Limb (tissue), 2 donors: Measurements from ENCODE around the gene LRGUK.

Experiments
- DNase-seq, 2 donors: peaks; one replicate each; pipeline ENCODE4 v3.0.0-alpha.2; 2016; ENCODE audit errors: extremely low spot score in 2 of 2

LRGUK gene

DNA sequence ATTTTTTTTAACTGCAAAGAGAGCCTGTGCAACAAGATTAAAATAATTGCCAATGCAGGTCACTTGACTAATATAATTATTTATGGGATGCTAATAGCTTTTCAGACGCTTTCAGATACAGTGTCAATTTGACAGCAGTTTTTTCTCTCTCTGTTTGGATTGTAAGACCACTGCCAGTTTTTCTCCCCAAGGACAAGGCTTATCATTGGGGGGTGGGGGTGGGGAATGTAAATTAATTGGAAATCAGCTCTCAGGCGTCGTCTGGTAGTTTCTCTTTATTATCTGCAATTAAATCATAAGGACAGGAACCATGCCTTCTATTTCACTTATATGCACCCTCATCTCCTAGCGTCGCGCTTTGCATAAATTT lies 559 bp upstream of the LRGUK start:
- no peak for DNase-seq

DNA sequence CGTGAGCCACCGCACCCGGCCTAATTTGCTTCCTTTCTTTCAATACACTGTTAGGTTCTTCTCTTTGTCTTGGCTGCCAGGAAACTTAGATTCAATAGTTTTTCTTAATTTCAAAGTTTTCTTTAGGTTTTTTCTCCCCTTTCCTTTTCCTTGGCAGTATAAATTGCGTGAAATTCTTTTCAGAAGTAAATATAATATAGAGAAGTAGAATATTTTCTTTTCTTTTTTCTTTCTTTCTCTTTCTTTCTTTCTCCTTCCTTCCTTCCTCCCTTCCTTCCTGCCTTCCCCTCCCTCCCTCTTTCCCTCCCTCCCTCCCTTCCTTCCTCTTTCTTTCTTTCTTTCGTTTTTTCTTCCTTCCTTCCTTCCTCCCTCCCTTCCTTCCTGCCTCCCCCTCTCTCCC lies 1.7 kb downstream of the LRGUK start:
- DNase-seq, result no peak

DNA sequence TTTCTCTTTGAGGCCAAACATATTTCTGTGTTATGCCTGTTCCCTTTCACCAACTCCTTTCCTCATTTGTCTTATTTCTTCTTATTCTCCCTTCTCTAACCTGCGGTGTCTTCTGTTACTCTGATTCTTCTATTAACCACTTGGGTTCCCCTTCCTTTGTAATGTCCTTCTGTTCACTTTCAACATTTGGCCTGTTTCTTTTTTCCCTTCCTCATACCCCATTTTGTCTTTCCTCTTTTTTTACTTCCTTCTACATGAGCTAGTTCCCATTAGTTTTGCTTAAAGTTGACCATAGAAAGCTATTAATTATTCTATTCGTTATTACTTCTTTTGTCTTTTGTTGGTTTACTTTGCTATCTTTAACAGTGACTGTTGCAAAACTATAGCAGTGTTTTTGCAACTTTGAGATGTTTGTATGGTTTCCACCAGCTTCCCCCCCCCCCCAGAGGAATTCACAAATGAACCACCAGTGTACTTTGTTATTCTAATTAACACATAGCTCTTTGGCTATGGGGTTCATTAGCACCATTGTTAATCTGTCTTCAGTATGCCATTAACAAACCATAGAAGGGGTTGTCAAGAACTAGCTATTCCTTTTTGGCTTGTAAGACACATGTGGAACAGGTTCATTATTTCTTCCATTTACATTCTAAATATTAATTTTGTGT lies 2.9 kb downstream of the LRGUK start:
- no peak for DNase-seq

DNA sequence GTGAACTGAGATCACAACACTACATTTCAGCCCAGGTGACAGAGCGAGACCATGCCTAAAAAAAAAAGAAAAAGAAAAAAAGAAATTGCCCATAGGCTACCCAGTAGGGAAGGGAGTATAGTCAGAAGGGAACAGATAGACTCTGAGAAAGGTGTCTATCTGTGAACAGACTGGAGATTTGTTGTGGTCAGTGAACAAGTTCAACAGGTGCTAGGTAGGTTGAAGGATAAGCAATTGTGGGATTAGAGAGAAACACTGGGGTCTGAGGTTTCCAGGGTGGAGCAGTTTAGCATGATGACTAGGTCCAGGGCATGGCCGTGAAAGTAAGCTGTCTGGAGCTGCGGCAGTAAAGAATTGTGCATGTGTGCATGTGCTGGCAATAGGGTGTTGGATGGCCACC lies 6.9 kb downstream of the LRGUK start:
- no peak for DNase-seq

DNA sequence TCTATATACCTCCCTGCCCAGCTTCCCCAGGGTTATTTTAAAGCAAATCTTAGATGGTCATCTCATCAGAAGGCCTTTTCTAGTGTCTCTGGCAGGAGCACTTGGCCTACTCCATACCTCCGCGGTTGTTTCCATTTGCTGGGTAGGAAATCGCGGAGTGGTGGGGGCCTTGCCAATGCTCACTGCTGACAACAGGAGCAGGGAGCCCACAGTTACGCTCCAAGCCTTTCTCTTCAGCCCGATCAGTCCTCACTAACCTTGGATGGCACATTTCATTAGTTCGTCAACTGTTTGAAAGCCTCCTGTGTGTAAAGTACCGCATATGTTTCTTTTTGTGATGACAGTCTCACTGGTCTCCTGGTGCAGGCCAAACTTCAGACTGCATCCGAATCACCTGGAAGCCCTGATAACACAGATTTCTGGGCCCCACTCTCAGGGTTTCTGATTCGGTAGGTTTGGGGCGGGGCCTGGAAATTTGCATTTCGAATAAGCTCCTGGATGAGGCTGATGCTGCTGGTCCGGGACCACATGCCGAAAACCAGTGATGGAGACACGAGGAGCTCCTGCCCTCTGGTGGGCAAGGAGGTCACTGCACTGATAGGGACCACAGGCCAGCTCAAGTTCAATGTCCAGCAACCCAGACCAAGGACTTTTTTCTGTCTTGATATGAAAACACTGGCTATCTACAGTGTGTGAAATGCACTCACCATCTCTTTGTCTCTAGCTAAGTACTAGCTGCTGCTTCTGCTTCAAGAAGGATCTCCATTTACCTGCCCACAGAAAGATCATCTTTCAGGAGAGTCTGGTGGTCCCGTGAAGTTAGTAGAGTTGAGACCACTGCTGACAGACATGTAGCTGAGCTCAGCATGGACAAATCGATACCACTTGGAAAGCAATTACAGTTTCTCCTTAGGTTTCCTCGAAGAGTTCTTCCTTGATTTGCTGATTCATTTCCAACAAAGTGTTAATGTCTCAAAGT lies 14.0 kb downstream of the LRGUK start:
- DNase-seq, result peak; percentile 43 to 80

DNA sequence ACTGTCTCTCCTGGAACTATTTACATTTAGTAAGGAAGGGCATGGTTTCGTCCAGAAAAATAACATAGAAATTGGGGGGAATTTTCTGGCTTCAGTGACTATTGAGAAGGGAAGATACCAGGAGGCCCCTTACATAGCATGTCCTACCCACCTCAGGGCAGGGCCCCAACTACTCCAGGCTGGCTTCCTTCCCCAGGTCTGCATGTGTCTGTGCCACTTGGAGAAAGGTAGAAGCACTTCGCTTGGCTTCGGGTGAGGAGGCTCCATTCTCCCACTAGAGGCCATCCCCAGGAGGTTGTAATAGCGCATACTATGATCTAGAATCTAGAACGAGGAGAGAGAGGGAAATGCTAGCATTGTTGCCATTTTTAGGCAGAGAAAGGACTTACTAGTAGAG lies 14.7 kb downstream of the LRGUK start:
- no peak for DNase-seq

DNA sequence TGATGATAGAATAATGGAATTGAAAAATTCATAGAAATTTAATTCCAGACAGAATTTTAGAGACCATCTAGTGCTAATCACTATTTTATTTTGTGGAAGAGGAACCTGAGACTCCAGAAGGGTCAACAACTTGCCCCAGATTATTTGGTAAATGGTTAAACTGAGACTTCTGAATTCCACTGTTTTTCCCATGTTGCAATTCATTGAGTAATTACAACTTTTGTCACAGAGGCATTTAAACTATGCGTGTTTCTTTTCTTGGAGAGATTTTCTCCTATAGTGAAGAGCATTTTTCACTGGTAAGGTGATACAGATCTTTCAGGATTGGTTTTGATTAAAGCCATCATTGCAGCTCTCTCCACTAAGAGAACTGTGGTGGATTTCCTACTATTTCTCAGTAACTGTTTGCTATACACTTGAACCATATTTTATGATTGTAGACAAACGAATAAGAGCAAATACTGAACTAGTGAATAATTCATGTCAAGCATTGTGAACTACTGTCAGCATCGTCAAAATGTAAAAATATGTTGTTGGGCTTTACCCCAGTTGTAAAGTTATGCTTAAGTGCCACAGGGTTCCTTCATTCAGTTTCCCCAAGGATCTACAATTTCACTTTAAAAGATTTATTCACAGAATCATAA lies 26.5 kb downstream of the LRGUK start:
- no peak for DNase-seq

DNA sequence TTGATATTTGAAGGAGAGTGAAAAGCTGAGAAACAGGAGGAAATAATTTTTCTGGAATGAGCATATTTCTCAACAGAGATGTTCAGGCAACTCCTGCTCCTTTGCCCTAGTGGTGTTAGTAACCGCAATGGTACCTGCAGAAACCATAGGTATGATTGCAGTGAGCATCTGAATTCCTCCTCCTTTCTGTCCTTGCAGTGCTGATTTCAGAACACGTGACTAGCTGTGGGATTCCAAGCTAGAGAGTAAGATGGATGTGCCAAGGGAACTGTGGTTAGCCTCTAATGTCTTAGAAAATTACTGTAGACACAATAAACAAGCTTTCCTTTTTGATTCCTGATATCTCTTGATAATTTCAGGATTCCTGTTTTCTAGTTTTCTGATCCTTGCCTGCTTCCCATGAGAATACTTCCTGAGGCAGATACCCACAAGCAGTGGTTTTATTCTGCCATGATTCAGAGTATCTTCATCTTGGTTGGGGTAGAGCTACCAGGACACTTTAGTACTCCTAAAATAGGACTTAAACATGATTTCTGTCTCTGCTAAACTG lies 27.5 kb downstream of the LRGUK start:
- DNase-seq, result no peak

DNA sequence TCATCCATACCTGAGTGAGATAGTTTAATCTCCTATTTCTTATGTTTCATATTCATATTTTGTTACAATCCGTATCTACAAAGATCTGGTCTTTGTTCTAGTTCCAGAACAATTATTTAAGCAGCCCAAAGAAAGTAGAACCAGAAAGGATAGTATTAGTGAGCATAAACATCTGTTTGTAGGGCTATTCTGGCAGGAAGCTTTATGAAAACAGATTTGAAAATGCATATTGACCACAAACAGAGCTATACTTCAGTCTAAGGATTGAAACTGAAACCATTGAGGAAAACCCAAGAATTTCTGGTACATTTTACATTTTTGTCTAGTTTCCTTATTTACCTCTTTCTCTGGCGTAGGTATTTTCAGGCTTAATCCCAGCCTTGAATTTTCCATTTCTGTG lies 28.1 kb downstream of the LRGUK start:
- no peak for DNase-seq

DNA sequence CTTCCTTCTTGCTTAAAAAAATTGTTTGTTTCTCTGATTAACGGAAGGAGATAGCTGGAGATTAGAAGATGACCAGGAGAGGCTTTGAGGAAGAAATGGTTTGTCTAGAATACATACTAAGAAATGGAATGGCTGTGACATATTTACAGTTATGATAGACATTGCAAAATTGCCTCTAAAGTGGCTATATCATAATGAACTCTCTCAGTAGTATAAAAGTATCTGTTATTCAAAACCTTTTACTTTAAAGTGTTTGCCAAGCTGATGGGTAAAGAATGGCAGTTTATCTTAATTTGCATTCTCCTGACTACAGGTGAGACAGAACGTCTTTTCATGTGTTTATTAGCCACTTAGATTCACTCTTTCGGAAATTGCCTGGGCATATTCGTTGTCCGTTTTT lies 28.7 kb downstream of the LRGUK start:
- DNase-seq, result no peak

DNA sequence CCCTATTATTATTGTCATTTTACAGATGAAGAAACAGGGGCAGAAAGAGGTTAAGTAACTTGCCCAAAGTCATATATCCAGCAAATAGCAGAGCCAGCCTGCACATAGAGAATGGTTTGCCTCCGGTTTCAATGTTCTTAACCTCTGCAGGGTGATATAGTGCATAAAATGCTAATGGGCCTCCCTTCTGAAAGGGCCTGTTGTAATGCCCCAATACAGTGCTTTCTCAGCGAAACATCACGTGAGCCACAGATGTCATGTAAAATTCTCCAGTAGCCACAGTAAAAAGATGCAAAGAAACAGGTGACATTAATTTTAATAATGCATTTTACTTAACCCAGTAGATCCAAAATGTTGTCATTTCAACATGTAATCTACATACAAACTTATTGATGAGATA lies 38.1 kb downstream of the LRGUK start:
- DNase-seq, result no peak

DNA sequence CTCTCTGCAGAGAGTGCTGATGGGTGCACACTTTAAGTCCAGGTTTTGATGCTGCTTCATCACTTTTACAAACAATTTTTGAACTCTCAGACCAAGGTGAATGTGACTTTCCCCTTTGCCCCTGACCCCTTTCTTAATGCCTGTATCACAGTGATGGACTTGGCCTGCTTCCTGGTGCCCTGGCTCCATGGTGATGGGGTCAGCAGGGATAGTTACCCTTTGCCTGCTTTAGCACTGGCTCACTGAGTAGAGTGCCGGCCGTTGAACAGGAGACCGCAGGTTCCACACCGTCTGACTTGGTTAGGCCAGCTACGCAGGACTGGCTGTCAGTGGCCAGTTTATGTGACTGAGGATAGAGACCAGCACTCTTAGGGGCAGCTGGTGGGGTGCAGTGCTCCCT lies 40.1 kb downstream of the LRGUK start:
- DNase-seq, result no peak

DNA sequence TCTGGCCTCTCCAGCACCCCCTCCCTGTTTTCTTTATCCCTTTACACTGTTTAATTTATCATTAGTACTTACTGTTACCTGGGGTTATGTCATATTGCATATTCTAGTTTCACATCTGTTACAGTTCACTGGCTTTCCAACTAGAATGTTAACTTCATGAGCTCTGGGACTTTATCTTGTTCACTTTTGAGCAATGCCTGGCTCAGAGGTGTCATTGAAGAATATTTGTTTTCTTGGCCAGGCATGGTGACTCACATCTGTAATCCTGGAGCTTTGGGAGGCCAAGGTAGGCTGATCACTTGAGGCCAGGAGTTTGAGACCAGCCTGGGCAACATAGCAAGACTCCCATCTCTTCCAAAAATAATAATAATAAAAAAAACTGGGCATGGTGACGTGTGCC lies 40.7 kb downstream of the LRGUK start:
- no peak for DNase-seq

DNA sequence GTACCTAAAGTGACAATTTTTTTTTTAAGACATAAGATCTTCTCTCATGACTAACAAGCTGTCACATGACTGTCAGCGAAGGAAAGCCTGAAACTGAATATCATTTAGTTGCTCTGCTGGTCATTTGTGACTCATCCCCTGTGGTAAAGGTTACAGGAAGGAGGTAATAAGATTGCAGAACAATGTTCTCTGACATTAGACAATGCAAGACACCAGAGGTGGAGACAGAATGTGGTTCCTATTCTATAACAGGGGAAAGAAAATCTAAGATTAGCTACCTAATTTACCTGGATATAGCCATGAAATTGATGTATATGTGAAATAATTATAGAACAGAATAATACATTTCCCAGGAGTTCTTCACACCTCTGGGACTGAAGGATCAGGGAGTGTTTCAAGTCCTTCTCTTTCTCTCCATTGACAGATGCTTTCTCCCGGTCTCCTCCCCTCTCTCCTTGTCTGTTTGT lies 47.7 kb downstream of the LRGUK start:
- DNase-seq, result no peak

DNA sequence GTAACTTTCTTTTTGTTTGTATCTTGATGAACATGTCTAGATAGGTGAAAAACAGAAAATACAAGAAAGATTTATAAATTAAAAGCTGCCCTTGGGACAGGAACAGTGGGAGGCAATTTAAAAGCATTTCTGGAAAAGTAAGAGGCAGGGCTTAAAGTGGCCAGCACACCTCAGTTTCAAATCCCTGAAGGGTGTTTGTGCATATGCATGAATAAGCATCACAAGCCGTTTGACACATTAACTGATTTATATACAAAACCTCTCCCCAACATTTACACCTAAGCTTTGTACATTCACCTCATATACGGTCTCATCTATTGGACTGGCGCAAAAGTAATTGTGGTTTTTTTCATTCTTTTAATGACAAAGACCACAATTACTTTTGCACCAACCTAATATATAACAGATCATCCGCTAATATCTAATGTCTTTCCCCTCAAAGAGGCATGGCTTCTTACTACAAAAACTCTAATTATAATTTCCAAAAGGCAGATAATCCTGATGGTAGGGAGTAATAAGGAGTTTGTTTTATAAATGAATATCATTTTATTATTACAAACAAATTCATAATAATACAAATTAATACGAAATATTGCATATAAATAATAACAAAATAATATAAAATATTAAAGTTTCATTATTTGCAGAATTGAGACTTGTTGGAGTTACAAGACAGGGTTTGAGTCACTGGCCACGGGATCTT lies 48.3 kb downstream of the LRGUK start:
- no peak for DNase-seq

DNA sequence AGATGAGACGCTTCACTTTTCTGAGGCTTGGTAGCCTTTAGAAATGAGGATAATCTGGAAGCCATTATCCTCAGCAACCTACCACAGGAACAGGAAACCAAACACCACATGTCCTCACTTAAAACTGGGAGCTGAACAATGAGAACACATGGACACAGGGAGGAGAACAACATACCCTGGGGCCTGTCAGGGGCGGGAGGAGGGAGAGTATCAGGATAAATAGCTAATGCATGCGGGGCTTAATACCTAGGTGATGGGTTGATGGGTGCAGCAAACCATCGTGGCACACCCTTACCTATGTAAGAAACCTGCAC lies 48.9 kb downstream of the LRGUK start:
- no peak for DNase-seq

DNA sequence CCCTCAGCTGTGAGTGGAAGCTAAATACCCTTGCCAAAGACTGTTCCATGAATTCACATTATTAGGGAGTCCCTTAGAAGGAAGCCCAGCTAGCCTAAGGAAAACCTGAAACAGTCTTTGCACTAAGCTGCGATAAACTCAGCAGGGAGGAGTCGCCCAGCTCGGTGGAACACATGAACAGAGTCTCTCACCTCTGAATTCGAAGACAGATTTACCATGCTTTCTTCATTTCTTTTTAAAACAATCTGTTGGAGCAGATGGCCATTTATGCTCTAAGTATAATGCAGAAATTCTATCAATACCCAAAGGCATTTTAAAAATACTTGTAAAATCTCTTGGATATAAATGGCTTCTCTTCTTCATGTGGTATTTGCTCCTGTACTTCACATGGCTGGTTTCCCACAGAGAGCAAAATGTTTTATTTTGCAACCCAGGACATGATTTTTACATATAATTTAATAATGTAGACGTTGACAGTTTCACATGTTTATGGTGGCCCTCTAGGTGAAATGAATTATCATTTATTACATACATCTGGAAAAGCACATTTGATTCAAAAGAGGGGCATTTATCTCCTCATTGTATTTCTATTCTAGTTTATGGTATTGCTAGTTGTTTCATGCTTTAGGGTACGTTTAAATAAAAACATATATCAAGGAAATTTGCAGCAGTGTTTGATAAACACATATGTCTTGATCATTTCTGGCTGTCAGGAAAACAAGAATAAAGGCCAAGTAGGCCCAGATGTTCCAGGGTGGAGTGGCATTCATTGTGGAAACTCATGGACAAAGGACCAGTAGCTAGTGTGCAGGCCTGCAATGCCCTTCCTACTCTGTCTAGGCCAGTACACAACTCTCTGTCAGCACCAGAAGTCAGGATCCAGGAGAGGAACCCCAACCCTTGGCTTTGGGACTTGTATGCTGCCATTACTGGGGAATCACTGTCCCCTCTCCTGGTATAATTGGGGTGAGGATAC lies 52.2 kb downstream of the LRGUK start:
- DNase-seq, result no peak

DNA sequence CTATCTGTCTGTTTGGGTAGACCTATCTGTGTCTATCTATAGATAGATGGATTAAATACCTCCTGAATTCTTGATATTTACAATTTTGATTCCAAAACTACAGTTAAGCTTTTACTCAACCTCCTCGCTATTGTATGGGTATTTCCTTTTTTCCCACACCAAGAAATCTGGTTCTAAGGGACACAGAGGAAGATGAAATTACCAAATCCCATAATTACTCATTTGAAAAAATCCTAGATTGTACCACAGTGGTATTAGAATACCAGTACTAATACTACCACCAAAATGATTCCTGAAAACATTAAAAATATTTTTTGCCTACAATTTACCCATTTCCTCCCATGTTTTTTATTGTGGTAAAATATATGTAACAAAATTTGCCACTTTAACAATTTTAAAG lies 53.2 kb downstream of the LRGUK start:
- DNase-seq, result no peak

DNA sequence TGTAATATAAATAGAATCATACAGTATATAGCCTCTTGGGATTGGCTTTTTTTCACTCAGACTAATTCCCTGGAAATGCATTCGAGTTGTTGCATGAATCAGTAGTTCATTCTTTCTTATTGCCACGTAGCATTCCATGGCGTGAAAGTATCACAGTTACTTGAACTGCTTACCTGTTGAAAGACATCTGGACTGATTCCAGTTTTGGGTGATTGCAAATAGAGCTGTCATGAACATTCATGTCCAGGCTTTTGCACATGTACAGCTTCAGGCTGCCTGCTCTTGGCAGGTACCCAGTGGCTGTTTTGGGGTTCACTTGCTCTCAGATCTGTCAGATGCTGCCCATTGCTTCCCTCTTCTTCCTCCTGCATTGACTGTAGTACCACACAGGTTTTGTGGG lies 54.9 kb downstream of the LRGUK start:
- no peak for DNase-seq

DNA sequence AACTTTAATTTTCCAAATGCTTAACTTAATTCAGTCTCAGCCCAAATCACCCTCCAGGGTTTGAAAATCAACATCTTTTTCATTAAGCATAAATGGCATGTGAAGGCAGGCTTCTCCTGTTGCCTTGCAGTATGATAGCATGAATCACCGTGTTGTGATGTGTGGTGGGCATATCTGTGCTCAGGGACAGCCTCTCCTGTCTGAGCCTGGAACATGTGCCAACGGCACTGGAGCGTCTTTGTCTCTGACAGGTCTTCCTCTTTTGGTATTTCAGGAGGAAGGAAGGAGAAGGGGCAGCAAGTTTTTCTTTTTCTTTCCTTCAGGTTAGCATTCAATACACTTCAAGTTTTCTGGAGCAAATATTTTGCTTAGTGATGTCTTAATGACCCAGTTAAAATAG lies 57.6 kb downstream of the LRGUK start:
- DNase-seq, result no peak
